Breast epithelium (tissue), 4 donors: ENCODE data around the gene RNASEH2C. TPM values are rescaled to one million over a fixed set of nuclear protein-coding genes. Genes with fewer than 3 reads are reported as not detected.
A peak's percentile ranks its signal among the peaks of the same experiment; 100 is the strongest.
"Not testable (repeated sequence)": the region's sequence is repeated elsewhere in the genome, so short reads cannot be mapped to it uniquely, and the experiment has no call there.

Source experiments
- DNase-seq, 2 donors: peaks; one replicate each; pipeline ENCODE4 v3.0.0-alpha.2; 2019; ENCODE audit warnings: low spot score in 2 of 2
- H3K27ac ChIP-seq, 2 donors: fragments of 200-600 bp; sonication (generic) in 1 of 2; one replicate each; pipeline ENCODE4 v1.5.1; 2016 to 2019; ENCODE audit warnings: mild to moderate bottlenecking in 1 of 2
- H3K27me3 ChIP-seq, 2 donors: fragments of 200-600 bp; sonication (generic) in 1 of 2; one replicate each; pipeline versions ENCODE4 v1.5.1 to v1.6.0; 2017 to 2019; ENCODE audit warnings: control low read depth in 1 of 2, mild to moderate bottlenecking in 1 of 2
- H3K36me3 ChIP-seq: fragments of 200-600 bp; one replicate; pipeline ENCODE4 v1.5.1; 2019
- H3K4me1 ChIP-seq, 2 donors: fragments of 200-600 bp; sonication (generic); one replicate each; pipeline ENCODE4 v1.5.1; 2016 to 2019; ENCODE audit warnings: control low read depth in 1 of 2
- H3K4me3 ChIP-seq, 3 donors: fragments of 200-600 bp; sonication (generic); 1 replicate in 2 of 3; 2 replicates in 1 of 3; pipeline ENCODE4 v1.5.1; 2016 to 2019; ENCODE audit warnings: mild to moderate bottlenecking in 3 of 3, moderate library complexity in 2 of 3
- H3K9me3 ChIP-seq, 2 donors: fragments of 200-600 bp; sonication (generic) in 1 of 2; one replicate each; pipeline ENCODE4 v1.5.1; 2016 to 2019; ENCODE audit warnings: control low read depth in 1 of 2
- CTCF ChIP-seq, 3 donors: fragments of 450-650 bp; IDR thresholded peaks; one replicate each; pipeline ENCODE4 v1.5.1; 2016 to 2017; ENCODE audit warnings: antibody characterized with exemption in 3 of 3, mild to moderate bottlenecking in 3 of 3, moderate library complexity in 3 of 3
- POLR2A ChIP-seq: fragments of 450-650 bp; IDR thresholded peaks from one replicate; pipeline ENCODE4 v1.6.1; 2016; ENCODE audit warnings: antibody characterized with exemption, mild to moderate bottlenecking, moderate library complexity
- POLR2AphosphoS5 ChIP-seq, 3 donors: sonication (generic); formaldehyde crosslinking; IDR thresholded peaks; one replicate each; pipeline ENCODE4 v1.6.1; 2017; ENCODE audit warnings: antibody characterized with exemption in 3 of 3
- intact Hi-C: fragments of 100-400 bp; cut with DNase I; formaldehyde crosslinking; loops from one replicate; pipeline ENCODE4 v1.15.1; 2023; ENCODE audit warnings: low total_unique reads
- total RNA-seq, 3 donors: library from RNA; depleted of rRNA; stranded (reverse); fragments of >200 nt; gene quantifications; one replicate each; pipeline ENCODE4 v1.1.0, GENCODE V29; 2016

Gene RNASEH2C
- total RNA-seq, 3 donors from 2014 or later = 89.1 to 110 (median 99.8) TPM

DNA sequence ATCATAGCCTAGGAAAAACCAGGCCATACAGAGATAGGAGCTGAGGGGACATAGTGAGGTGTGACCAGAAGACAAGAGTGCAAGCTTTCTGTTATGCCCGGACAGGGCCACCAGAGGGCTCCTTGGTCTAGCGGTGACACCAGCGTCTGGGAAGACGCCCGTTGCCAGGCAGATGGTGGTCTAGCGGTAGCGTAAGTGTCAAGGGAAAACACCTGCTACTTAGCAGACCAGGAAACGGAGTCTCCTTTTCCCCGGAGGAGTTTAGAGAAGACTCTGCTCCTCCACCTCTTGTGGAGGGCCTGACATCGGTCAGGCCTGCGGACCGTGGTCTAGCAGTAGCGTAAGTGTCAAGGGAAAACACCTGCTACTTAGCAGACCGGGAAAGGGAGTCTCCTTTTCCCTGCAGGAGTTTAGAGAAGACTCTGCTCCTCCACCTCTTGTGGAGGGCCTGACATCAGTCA, 14.3 kb downstream of the RNASEH2C start:
- H3K4me1 ChIP-seq, H3K27ac ChIP-seq, H3K27me3 ChIP-seq, H3K9me3 ChIP-seq, intact Hi-C loops, H3K36me3 ChIP-seq: not testable (repeated sequence)
- peak; percentile 9 to 76 (median 73) for TF ChIP-seq CTCF (IDR thresholded peaks at IDR 0.05)
- peak; percentile 65 to 75 for DNase-seq
- peak overlapping the region in 2 of 3 donors; percentile 4 to 26 for H3K4me3 ChIP-seq

DNA sequence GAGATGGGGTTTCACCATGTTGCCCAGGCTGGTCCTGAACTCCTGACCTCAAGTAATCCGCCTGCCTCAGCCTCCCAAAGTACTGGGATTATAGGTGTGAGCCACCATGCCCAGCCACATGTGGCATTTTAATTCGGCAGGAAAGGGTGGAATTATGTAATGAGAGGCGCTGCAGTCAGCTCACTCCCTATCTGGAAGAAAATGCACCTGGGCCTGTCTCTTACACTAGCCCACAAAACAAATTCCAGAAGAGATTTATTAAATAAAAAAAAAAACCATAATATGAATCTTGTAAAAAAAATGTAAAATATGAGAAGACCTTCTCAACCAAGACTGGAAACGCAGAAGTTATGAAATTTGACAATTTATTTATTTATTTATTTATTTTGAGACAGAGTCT, 16.8 kb downstream of the RNASEH2C start:
- H3K36me3 ChIP-seq = no peaks in the 10 kb centered on the region
- intact Hi-C loops = no loop called here
- H3K4me1 ChIP-seq = no peaks in the 10 kb centered on the region
- no peak for TF ChIP-seq CTCF (IDR thresholded peaks at IDR 0.05)
- no peak for TF ChIP-seq POLR2A
- no peak for TF ChIP-seq POLR2AphosphoS5 (IDR thresholded peaks at IDR 0.05)
- H3K27ac ChIP-seq = no peak overlapping the region
- H3K27me3 ChIP-seq = no peaks in the 10 kb centered on the region
- no peak for DNase-seq
- H3K9me3 ChIP-seq = no peaks in the 10 kb centered on the region
- no peak overlapping the region for H3K4me3 ChIP-seq

GRCh38 chr11:65701686-65702085, 18.9 kb downstream of the RNASEH2C start:
- intact Hi-C loops = no loop called here
- H3K27ac ChIP-seq = no peak overlapping the region

DNA sequence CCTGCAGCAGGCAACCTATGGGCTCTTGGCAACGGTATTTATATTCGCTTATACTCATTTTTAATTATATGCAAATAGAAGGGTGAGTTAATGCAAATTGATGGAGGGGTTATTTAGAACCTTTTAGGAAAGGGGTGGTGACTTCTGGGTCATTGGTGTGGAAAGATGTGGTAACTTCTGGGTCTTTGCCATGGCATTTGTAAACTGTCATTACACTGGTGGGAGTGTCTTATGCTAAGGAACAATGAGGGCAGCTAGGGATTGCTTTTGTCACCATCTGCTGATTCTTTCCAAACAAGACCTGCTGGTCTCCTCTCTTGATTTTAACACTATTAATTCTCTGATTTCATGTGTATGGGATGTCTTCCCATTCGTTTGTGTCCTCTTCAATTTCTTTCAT, 20.2 kb downstream of the RNASEH2C start:
- Histone ChIP-seq H3K36me3 (no peaks in the 10 kb centered on the region), H3K9me3 (no peaks in the 10 kb centered on the region), H3K4me1 (no peaks in the 10 kb centered on the region), H3K27ac (no peak overlapping the region), H3K27me3 (no peaks in the 10 kb centered on the region), H3K4me3 (no peak overlapping the region)
- no peak for TF ChIP-seq POLR2A
- TF ChIP-seq POLR2AphosphoS5 (IDR thresholded peaks at IDR 0.05) = no peak
- no peak for TF ChIP-seq CTCF (IDR thresholded peaks at IDR 0.05)
- no peak for DNase-seq
- intact Hi-C loops = no loop called here

More at GRCh38 chr11:65701686-65702085, 18.9 kb downstream of the RNASEH2C start:
- H3K9me3 ChIP-seq = no peaks in the 10 kb centered on the region
- TF ChIP-seq POLR2A (no peak), CTCF (IDR thresholded peaks at IDR 0.05) (no peak), POLR2AphosphoS5 (IDR thresholded peaks at IDR 0.05) (no peak)
- no peaks in the 10 kb centered on the region for H3K4me1 ChIP-seq
- no peaks in the 10 kb centered on the region for H3K36me3 ChIP-seq
- H3K27me3 ChIP-seq = no peaks in the 10 kb centered on the region
- H3K4me3 ChIP-seq = no peak overlapping the region
- no peak for DNase-seq

- H3K27me3 ChIP-seq = no peaks in the 10 kb centered on the region
- H3K9me3 ChIP-seq = no peaks in the 10 kb centered on the region
- H3K4me3 ChIP-seq = no peak overlapping the region
- H3K4me1 ChIP-seq = no peaks in the 10 kb centered on the region
- DNase-seq = no peak
- intact Hi-C loops = no loop called here
- H3K36me3 ChIP-seq = no peaks in the 10 kb centered on the region
- H3K27ac ChIP-seq = no peak overlapping the region
- TF ChIP-seq POLR2AphosphoS5 (IDR thresholded peaks at IDR 0.05) (no peak), CTCF (IDR thresholded peaks at IDR 0.05) (no peak), POLR2A (no peak)
Measured at GRCh38 chr11:65699306-65699705, 21.3 kb downstream of the RNASEH2C start.
